Measurements from ENCODE around the gene NEK6. TPM values are rescaled to one million over a fixed set of nuclear protein-coding genes. Genes with fewer than 3 reads are reported as not detected.

NEK6 gene
- total RNA-seq, 4 donors from 2014 or later = 2.0 to 15.3 (median 7.3) TPM

GRCh38 chr9:124259158-124259808, 1.5 kb downstream of the NEK6 start:
- H3K27ac ChIP-seq = peak overlapping the region; percentile 79 to 94 (median 80)
- DNase-seq = no peak
- H3K27me3 ChIP-seq = no peaks in the 10 kb centered on the region
- intact Hi-C loops (cut with DNase I) = no loop called here
- peak overlapping the region; percentile 47 to 92 (median 67) for H3K4me3 ChIP-seq
- 5 to 8% methylated on average over 16 to 19 of the region's 19 CpGs for WGBS, 2 donors
- H3K36me3 ChIP-seq = peaks cover 0 to 7% (median 0%) of the 10 kb centered on the region in 3 donors
- peak in 1 of 4 donors; percentile 23 for TF ChIP-seq POLR2A (IDR thresholded peaks at IDR 0.05)
- TF ChIP-seq, protein P1, sequence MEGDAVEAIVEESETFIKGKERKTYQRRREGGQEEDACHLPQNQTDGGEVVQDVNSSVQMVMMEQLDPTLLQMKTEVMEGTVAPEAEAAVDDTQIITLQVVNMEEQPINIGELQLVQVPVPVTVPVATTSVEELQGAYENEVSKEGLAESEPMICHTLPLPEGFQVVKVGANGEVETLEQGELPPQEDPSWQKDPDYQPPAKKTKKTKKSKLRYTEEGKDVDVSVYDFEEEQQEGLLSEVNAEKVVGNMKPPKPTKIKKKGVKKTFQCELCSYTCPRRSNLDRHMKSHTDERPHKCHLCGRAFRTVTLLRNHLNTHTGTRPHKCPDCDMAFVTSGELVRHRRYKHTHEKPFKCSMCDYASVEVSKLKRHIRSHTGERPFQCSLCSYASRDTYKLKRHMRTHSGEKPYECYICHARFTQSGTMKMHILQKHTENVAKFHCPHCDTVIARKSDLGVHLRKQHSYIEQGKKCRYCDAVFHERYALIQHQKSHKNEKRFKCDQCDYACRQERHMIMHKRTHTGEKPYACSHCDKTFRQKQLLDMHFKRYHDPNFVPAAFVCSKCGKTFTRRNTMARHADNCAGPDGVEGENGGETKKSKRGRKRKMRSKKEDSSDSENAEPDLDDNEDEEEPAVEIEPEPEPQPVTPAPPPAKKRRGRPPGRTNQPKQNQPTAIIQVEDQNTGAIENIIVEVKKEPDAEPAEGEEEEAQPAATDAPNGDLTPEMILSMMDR (IDR thresholded peaks at IDR 0.05) = no peak
- H3K4me1 ChIP-seq = peaks cover 36 to 75% (median 60%) of the 10 kb centered on the region in 3 donors
- H3K9me3 ChIP-seq = no peaks in the 10 kb centered on the region

- peaks cover 36 to 92% (median 61%) of the 10 kb centered on the region in 3 donors for H3K4me1 ChIP-seq
- no peak for TF ChIP-seq POLR2A (IDR thresholded peaks at IDR 0.05)
- TF ChIP-seq, protein P1 (IDR thresholded peaks at IDR 0.05) = no peak
- peaks cover 0 to 7% (median 0%) of the 10 kb centered on the region in 3 donors for H3K36me3 ChIP-seq
- H3K4me3 ChIP-seq = peak overlapping the region in 1 of 4 donors; percentile 38
- peak overlapping the region; percentile 35 to 94 (median 80) for H3K27ac ChIP-seq
- intact Hi-C loops (cut with DNase I) = no loop called here
- WGBS, 2 donors = 29 to 44% methylated on average over 13 to 14 of the region's 15 CpGs
- no peak for DNase-seq
- no peaks in the 10 kb centered on the region for H3K9me3 ChIP-seq
- no peaks in the 10 kb centered on the region for H3K27me3 ChIP-seq
Observed at GRCh38 chr9:124260769-124261603, 3.2 kb downstream of the NEK6 start.

DNA sequence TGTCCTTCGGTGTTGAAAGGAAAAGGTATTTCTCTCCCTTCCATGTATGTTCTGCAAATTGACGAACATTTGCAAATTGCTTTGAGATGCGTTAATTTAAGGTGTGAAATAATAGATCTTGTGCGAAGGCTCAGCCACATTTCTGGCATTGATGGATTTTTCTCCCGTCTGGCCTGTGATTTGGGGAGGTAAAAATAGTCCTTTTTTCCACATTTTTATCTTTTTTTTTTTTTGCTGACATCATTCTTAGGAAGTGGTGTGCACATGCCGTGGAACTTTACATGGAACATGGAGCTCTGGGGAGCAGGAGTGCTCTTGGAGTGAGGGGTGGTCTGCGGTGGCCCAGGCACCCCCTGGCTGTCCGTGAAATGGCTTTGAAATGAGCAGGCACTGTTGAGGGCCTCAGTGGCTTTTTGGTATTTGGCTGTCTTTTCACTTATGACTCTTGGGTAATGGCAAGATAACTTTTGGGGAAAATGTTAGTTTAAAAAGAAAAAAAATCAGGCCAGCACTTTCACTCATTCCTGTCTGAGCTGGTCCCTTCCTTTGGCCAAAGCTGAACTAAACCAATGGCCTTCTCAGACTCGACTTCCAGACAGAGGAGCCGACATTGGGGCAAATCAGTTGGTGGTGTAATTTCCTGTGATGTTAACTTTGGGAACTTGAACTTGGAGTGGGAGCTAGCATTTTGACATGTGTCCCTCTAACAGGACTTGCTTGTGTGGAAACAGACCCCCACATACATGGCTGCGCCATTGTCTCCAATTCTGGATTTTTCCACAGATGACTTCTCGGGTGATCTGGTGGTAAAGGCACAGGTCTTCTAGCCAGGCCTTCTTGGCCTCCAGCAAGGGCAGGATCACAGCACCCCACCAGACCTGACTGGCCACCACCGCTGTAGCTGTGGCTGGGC, 4.2 kb downstream of the NEK6 start:
- TF ChIP-seq, protein P1 (IDR thresholded peaks at IDR 0.05) = no peak
- TF ChIP-seq POLR2A (IDR thresholded peaks at IDR 0.05) = no peak
- H3K27ac ChIP-seq = peak overlapping the region; percentile 35 to 94 (median 80)
- intact Hi-C loops (cut with DNase I) = no loop called here
- peaks cover 0 to 7% (median 0%) of the 10 kb centered on the region in 3 donors for H3K36me3 ChIP-seq
- H3K27me3 ChIP-seq = no peaks in the 10 kb centered on the region
- H3K4me1 ChIP-seq = peaks cover 44 to 95% (median 64%) of the 10 kb centered on the region in 3 donors
- WGBS, 2 donors = 70 to 80% methylated on average over 11 to 12 of the region's 13 CpGs
- H3K4me3 ChIP-seq = peak overlapping the region in 1 of 4 donors; percentile 38
- DNase-seq = no peak
- no peaks in the 10 kb centered on the region for H3K9me3 ChIP-seq

DNA sequence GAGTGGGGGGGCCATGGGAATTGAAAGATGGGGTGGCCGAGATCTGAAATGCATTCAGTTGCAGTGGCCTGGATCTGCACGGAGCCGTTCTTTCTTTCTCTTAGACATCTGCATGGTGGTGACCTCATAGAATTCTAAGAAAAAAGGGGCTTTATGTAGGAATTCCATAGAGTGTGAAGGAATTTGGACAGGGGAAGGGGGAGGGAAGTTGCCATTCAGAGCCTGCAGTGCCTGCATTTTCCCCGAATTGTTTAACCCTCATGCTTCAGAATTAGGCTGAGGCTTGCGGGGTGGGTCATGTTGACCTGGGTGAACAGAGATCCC, 4.9 kb downstream of the NEK6 start:
- Histone ChIP-seq H3K4me1 (peaks cover 48 to 95% (median 65%) of the 10 kb centered on the region in 3 donors), H3K9me3 (no peaks in the 10 kb centered on the region), H3K4me3 (no peak overlapping the region), H3K27ac (peak overlapping the region in 3 of 4 donors; percentile 23 to 94 (median 81)), H3K36me3 (peaks cover 0 to 7% (median 0%) of the 10 kb centered on the region in 3 donors), H3K27me3 (no peaks in the 10 kb centered on the region)
- intact Hi-C loops (cut with DNase I) = no loop called here
- no peak for DNase-seq
- TF ChIP-seq, protein P1 (IDR thresholded peaks at IDR 0.05) = no peak
- TF ChIP-seq POLR2A (IDR thresholded peaks at IDR 0.05) = no peak
- 76 to 90% methylated on average over 5 of the region's 5 CpGs for WGBS, 2 donors

All from esophagus squamous epithelium (tissue), 5 donors.